Hematopoietic multipotent progenitor cell (in vitro differentiated cells): ENCODE data around the gene PLK1. TPM values are rescaled to one million over a fixed set of nuclear protein-coding genes. Genes with fewer than 3 reads are reported as not detected.
"Not testable (repeated sequence)": the region's sequence is repeated elsewhere in the genome, so short reads cannot be mapped to it uniquely, and the experiment has no call there.

ENCODE experiments used
- DNase-seq, 3 donors: peaks; one replicate each; pipeline ENCODE4 v3.0.0-alpha.2; 2011 to 2015; ENCODE audit warnings: low read depth in 2 of 3, low spot score in 2 of 3
- total RNA-seq: library from RNA; depleted of rRNA; stranded (reverse); fragments of >200 nt; gene quantifications from one replicate; pipeline ENCODE4 v1.2.3, GENCODE V29; 2012

Gene PLK1
- total RNA-seq, 1 donor, result 3.0 TPM

DNA sequence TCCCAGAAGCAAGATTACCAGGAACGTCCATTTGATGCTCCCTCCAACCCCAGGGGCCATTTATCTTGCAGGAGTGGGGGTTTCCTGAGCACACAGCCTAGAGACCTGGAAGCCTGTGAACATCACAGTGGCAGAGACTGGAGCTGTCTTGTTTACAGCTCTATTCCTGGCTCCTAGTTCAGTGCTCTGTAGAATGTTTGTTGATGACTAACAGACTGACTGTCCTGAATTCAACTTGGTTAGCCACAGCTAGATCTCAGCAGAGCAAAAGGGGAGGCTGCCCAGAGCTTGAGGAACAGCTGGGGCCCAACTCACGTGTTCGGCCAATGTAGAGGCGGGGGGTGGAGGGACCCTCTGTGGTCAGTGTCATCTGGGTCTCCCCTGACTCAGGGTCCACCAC lies 27.8 kb downstream of the PLK1 start:
- DNase-seq, result no peak

DNA sequence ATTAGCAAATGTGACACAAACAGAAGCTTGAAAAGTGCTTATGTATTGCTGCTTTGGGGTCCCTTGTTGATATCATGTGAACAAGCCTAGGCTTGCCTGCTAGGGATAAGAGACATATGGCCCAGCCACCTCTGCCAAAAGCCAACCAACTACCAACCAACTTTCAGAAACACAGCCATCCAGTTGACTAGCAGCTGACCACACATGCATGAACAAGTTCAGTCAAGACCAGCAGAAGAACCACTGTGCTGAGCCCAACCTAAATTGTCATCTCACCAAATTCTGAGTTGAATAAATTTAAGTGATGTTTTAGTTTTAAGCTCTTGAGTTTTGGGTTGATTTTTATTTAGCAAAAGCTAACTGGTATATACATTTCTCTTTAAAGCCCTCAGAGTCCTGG lies 30.8 kb downstream of the PLK1 start:
- no peak for DNase-seq

DNA sequence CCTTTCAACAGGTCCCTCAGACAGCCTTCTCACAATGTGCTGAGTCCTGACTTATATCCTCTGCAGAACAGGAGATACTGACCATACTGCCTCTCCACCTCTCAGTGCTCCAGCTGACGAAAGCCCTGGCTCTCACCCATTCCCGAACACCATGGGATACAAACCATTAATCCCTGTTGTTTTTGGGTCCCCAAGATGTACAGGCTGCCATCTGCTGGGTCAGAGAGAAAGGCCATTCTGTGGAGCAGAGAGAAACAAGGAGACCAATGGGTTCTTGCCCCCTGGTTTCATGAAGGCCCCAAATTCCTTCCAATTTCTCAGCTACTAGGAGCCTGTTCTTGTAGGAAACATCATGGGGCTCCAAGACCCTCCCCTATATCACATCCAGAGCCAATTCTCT lies 31.3 kb downstream of the PLK1 start:
- no peak for DNase-seq

DNA sequence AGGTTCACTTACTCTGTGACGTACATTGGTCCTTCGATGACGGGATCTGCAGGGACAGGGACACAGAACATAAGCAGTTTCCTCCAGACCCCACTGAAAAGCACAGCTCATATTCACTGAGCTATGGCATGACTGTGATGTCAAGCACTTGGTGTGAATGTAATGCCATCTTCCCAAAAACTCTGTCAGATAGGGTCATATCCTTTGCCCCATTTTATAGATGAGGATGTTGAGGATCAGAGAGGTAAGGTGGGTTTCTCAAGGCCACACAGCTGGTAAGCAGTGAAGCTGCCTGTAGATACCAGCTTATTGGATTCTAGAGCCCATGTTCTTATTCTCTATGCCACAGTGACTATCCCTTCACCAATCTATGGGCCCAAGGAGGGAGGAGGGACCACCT lies 31.8 kb downstream of the PLK1 start:
- no peak for DNase-seq

DNA sequence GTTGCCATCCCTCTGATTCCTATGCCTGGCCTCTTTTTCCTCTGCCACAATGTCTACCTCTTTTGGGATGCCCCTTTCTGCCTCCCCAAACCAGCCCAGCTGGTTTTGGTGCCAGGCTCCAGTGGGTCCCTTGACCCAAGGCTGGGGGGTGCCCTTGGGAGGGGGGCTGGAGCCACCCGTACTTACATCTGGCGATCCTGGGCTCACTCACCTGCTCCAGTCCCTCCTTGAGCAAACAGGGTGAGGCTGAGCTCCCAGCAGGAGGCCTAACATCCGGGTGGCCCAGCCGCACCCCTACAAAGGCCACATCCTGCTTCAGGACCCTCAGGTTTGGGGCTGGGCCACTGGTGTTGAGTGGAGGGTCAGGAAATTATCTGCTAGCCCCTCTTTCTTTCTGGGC lies 33.1 kb downstream of the PLK1 start:
- no peak for DNase-seq

DNA sequence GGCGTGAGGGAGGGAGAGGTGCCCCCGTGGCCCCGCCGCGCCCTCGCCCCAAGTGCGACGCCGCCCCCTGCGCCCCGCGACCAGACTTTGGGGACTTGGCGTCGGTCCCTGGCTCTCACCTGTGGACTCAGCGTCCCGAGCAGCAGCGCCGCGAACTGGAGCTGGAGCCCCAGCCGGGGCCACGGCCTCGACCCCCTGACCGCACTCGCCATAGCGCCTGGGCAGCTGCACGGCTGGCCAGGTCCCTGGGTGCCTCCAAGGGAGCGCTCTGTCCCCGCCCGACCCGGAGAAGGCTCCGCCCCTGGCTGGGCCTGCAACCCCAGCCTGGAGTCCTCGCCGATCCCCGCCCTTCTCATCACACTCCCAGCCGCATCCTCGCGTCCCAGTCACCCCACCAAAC lies 34.3 kb downstream of the PLK1 start, which contains the start of gene ERN2:
Gene ERN2, minus strand, starts transcription at position 247 of the 400 bp plus-strand sequence. Its CDS starts 35 bp downstream, at position 212.
- DNase-seq, result no peak

DNA sequence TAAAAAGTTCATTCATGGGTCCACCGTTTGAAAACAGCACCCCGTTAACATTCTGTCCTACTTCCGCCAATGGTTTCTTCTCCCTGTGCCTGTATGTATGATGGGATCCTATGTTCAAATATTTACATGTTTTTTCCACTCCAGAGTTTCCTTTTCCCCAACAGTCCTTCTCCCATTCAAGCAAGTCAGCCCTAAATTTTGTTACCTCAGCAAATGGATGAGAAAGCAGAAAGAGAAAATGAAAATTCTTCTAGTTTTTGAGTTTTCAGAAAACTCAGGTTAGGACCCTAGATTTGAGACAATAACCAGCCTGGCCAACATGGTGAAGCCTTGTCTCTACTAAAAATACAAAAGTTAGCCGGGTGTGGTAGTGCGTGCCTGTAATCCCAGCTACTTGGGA lies 37.8 kb downstream of the PLK1 start:
- DNase-seq, result no peak

DNA sequence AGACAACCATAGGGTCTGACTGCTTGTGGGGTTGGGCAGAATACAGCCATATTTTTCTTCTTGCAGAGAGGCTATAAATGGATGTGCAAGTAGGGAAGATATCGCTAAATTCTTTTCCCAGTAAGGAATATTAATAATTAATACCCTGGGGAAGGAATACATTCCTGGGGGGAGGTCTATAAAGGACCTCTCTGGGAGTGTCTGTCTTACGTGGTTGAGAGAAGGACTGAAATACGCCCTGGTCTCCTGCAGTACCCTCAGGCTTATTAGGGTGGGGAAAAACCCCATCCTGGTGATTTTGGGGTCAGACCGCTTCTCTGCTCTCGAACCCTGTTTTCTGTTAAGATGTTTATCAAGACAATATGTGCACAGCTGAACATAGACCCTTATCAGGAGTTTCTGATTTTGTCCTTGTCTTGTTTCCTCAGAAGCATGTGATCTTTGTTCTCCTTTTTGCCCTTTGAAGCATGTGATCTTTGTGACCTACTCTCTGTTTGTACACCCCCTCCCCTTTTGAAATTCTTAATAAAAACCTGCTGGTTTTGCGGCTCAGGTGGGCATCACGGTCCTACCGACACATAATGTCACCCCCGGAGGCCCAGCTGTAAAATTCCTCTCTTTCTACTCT lies 44.0 kb downstream of the PLK1 start:
- DNase-seq, result not testable (repeated sequence)

DNA sequence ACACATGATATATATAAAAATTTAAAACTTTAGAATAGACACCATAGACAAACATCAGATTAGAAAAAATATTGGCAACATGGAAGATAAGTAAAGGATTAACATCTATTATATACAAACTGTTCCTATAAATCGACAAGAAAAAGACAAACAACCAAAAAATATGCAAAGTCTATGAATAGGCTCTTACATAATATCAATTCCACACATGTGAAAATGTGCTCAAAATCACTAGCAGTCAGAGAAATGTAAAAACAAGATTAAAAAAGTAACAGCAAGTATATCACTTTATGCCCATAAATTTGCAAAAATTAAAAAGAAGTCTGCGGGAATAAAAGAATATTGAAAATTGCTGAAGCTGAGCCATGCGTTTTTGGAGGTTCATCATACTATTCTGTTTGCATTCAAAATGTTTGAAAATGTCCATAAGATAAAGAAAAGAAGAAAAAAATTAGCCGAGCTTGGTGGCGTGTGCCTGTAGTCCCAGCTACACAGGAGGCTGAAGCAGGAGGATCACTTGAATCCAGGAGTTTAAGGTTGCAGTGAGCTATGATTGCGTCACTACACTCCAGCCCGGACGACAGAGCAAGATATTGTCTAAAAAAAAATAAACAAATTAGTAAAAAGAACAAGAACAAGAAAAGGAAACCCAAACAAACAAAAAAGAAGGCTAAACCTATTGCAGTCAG lies 45.6 kb downstream of the PLK1 start:
- DNase-seq, result no peak

DNA sequence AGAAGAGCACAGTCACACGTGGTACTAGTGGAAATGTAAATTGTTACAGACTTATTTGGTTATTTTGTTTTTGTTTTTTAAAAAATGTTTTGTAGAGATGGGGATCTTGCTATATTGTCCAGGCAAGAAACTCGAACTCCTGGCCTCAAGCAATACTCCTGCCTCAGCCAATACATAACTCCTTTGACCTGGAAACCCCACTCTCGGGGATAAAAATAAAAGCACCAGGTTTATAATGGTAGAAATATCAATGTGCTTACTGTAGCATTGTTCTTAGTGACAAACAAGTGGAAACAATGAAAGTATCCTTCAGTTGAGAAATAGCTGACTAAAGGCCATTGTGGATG lies 46.1 kb downstream of the PLK1 start:
- no peak for DNase-seq

DNA sequence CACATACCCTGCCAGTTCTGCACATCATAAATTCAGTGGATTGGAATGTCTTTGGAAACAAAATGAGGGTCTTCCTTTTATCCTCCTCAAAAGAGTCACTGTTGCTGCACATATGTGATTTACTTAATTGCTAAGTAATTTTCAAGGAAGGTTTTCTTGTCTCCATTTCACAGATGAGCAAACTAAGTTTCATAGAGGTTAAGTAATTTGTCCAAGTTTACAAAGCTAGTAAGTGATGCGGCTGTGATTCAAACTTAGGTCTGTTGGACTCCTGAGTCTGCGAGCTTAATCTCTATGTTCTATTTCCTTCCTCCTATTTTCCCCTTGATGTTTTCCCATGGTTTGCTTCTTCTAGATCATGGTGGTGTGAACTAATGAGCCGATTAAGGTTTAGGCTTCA lies 48.0 kb downstream of the PLK1 start:
- no peak for DNase-seq

DNA sequence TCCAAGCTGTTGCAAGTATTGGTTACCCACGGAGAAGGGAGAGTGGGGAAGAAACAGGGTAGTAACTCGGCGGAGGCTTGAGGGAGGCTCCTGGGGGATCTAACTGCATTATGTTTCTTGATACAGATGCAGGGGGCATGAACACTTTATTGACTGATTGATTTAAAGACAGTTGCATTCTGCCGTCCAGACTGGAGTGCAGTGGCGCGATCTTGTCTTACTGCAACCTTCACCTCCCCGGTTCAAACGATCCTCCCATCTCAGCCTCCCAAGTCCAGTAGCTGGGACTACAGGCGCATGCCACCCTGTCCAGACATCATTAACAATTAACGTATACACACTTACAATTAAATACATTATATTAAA lies 49.4 kb downstream of the PLK1 start:
- DNase-seq, result no peak

DNA sequence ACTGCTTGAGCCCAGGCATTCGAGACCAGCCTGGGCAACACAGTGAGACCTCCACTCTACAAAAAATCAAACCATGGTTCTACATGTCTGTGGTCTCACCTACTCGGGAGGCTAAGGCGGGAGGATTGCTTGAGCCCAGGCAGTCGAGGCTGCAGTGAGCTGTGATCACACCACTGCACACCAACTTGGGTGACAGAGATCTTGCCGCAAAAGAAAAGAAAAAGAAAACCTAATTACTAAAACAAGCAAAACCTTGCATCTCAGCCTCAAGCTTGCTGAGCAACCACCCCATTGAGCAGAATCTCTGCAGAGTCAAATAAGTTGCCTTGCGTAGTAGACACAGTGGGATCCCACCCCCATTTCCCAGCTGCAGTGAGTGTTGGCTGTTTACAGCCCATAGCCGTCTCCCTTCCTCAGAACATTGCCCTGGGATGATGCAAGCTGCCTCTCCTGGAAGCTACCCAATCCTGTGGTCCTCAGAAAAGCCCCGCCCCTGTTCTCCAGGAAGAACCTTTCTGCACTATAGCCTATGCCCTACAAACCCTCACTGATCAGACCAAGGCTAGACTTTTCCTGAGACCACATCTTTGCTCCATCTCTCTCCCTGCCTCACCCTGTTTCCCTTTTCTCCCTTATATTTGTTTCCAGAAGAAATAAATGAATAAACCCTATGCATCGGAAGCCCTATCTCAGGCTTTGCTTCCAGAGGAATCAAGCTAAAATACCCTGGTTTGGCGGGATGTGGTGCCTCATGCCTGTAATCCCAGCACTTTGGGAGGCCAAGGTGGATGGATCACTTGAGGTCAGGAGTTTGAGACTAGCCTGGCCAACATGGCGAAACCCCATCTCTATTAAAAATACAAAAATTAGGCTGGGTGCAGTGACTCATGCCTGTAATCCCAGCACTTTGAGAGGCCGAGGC lies 51.1 kb downstream of the PLK1 start:
- DNase-seq, result no peak

DNA sequence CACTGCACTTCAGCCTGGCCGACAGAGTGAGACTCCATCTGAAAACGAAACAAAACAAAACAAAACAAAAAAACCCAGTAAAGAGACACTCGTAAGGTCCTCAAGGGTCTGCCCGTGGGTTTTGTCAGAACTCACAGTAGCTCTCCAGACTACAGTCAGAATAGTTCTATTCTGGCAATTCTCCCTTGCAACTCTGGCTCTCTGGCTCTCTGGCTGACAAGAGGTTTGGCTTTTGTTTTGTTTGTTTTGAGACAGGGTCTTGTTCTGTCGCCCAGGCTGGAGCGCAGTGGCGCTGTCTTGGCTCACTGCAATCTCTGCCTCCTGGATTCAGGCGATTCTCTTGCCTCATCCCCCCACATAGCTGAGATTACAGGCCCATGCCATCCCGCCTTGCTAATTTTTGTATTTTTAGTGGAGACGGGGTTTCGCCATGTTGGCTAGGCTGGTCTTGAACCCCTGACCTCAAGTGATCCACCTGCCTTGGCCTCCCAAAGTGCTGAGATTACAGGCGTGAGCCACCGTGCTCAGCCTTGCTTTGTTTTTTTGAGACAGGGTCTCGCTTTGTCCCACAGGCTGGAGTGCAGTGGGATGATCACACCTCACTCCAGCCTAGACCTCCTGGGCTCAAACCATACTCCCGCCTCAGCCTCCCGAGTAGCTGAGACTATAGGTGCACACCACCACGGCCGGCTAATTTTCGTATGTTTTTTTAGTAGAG lies 55.6 kb downstream of the PLK1 start:
- no peak for DNase-seq

DNA sequence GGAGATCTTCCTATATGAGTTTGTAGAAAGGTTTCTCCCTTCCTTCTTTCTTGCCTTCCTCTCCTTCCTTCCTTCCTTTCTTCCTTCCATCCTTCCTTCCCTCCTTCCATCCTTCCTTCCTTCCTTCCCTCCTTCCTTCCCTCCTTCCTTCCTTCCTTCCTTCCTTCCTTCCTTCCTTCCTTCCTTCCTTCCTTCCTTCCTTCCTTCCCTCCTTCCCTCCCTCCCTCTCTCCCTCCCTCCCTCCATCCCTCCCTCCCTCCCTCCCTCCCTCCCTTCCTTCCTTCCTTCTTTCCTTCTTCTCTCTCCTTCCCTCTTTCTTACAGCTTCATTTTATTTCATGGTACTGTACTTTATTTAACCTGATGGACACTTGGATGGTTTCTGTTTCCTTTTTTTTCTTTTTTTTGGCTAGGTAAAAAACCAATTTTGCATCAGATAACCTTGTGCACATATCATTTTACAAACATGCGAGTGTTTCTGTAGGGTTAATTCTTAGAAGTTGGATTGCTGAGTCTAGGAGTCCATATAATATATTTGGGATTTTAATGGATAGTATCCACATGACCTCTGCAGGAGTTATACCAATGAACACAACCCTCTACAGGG lies 58.8 kb downstream of the PLK1 start:
- not testable (repeated sequence) for DNase-seq

DNA sequence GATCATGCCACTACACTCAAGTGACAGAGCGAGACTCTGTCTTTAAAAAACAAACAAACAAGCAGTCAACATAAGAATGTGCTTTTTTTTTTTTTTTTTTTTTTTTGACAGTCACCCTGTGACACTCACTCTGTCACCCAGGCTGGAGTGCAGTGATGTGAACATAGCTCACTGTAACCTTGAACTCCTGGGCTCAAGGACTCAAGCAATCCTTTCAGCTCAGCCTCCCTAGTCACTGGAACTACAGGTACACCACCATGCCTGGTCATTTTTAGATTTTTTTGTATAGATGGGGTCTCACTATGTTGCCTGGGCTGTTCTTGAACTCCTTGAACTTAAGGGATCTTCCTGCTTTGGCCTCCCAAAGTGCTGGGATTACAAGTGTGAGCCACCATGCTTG lies 60.8 kb downstream of the PLK1 start:
- DNase-seq, result no peak

Other genes with a start within 250 kb of the PLK1 start
- gene COG7, start 225.7 kb upstream of the PLK1 start, total RNA-seq, result 28.0 TPM
- 18.9 TPM for gene GGA2, start 168.4 kb upstream of the PLK1 start, total RNA-seq
- 35.8 TPM for gene EARS2, start 121.5 kb upstream of the PLK1 start, total RNA-seq
- gene UBFD1, start 121.2 kb upstream of the PLK1 start, total RNA-seq, result 44.2 TPM
- gene NDUFAB1, start 82.6 kb upstream of the PLK1 start, total RNA-seq, result 84.6 TPM
- 5.1 TPM for gene PALB2, start 37.6 kb upstream of the PLK1 start, total RNA-seq
- gene DCTN5, start 37.4 kb upstream of the PLK1 start, total RNA-seq, result 37.4 TPM
- 0.54 TPM for gene ERN2, start 34.3 kb downstream of the PLK1 start, total RNA-seq
- not detected for gene CHP2, start 76.1 kb downstream of the PLK1 start, total RNA-seq
- gene PRKCB, start 157.1 kb downstream of the PLK1 start, total RNA-seq, result 71.6 TPM